ENCODE results near the gene AIMP2.
A peak's percentile ranks its signal among the peaks of the same experiment; 100 is the strongest.
"Not testable (repeated sequence)": the region's sequence is repeated elsewhere in the genome, so short reads cannot be mapped to it uniquely, and the experiment has no call there.

Gene AIMP2

GRCh38 chr7:6057316-6058129, 48.5 kb downstream of the AIMP2 start:
- Histone ChIP-seq H3K4me3 (ENCODE audit: low read depth, low read length) (peak overlapping the region; percentile 98), H3K9me3 (ENCODE audit: control insufficient read depth, insufficient read depth, low read length) (no peaks in the 10 kb centered on the region), H3K27ac (ENCODE audit: low read depth, low read length) (no peak overlapping the region), H3K9ac (ENCODE audit: low read depth, low read length) (no peak overlapping the region), H3K36me3 (ENCODE audit: control insufficient read depth, insufficient read depth, low read length) (peaks cover 25% of the 10 kb centered on the region), H3K4me1 (ENCODE audit: control insufficient read depth, insufficient read depth, low read length) (peaks cover 3% of the 10 kb centered on the region; the same call in 1 of the 2 replicates), H3K27me3 (ENCODE audit: control insufficient read depth, insufficient read depth, low read length) (no peaks in the 10 kb centered on the region)

- not testable (repeated sequence) for H3K27me3 ChIP-seq (ENCODE audit: control insufficient read depth, insufficient read depth, low read length); H3K9ac ChIP-seq (ENCODE audit: low read depth, low read length); H3K4me3 ChIP-seq (ENCODE audit: low read depth, low read length); H3K9me3 ChIP-seq (ENCODE audit: control insufficient read depth, insufficient read depth, low read length); H3K4me1 ChIP-seq (ENCODE audit: control insufficient read depth, insufficient read depth, low read length); H3K36me3 ChIP-seq (ENCODE audit: control insufficient read depth, insufficient read depth, low read length); H3K27ac ChIP-seq (ENCODE audit: low read depth, low read length)
These were observed 50.9 kb downstream of the AIMP2 start for GRCh38 chr7:6059941-6060340.

DNA sequence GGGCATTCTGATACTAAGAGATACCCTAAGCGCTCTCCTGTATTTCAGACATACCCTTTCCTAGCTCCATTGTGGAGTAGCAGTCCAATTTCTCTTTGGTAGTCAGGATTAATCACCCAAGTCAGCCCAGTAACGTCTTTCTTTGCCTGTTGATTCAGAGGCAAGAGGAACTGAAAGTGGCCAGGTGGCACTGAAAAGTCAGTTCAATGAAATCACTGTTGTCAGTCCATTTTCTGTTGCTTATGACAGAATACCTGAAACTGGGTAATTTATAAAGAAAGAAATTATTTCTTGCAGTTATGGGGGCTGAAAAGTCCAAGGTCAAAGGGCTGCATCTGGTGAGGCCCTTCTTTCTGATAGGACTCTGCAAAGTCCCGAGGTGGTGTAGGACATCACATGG, 62.3 kb downstream of the AIMP2 start:
- no peak overlapping the region for H3K27ac ChIP-seq (ENCODE audit: low read depth, low read length)

More for the DNA sequence above, 62.3 kb downstream of the AIMP2 start:
- Histone ChIP-seq H3K9ac (ENCODE audit: low read depth, low read length) (no peak overlapping the region), H3K4me3 (ENCODE audit: low read depth, low read length) (no peak overlapping the region), H3K4me1 (ENCODE audit: control insufficient read depth, insufficient read depth, low read length) (no peaks in the 10 kb centered on the region), H3K9me3 (ENCODE audit: control insufficient read depth, insufficient read depth, low read length) (no peaks in the 10 kb centered on the region), H3K27me3 (ENCODE audit: control insufficient read depth, insufficient read depth, low read length) (no peaks in the 10 kb centered on the region), H3K36me3 (ENCODE audit: control insufficient read depth, insufficient read depth, low read length) (no peaks in the 10 kb centered on the region)
